Left forelimb (tissue), 1 donor: ENCODE data around the gene PI4KB.
"Not testable (repeated sequence)": the region's sequence is repeated elsewhere in the genome, so short reads cannot be mapped to it uniquely, and the experiment has no call there.

Source experiments
- DNase-seq: peaks from one replicate; pipeline ENCODE4 v3.0.0-alpha.2; 2018; ENCODE audit warnings: low spot score

The PI4KB gene

DNA sequence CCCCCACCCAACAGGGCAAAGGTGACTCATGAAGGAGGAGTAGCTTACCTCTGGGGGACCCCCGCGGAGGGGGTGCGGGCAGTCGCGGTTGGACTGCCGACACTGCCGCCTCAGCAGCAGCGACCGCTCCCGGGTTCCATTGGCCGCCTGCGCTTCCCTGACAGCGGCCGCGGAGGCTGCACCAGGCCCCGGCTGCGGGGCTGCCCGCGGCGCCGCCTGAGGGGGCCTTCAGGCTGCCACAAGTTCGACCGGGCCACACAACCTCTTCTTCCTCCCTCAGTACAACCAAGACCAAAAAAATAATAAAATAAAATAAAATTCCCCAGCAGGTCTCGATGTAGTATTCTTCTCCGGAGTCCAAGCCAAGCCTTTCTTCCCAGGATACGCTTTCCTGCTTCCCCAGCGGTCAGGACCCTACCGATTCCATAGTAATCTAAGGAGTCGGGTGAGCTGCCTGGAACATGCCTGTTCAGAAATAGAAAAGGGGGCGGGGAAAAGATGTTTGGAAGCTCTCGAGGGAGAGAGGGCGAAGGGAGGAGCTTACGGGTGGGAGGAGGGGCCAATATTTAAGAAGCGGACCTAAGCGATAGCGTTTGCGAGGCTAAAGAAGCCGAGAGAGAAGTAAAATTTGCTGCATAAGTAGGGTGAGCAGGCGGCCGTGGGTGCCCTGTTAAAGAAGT lies at the start of gene PI4KB:
Gene PI4KB (minus strand): TSS at position 194 of the 680 bp plus-strand sequence. CDS start 10,935 bp downstream, outside the sequence.
- peak; percentile 92 for DNase-seq

DNA sequence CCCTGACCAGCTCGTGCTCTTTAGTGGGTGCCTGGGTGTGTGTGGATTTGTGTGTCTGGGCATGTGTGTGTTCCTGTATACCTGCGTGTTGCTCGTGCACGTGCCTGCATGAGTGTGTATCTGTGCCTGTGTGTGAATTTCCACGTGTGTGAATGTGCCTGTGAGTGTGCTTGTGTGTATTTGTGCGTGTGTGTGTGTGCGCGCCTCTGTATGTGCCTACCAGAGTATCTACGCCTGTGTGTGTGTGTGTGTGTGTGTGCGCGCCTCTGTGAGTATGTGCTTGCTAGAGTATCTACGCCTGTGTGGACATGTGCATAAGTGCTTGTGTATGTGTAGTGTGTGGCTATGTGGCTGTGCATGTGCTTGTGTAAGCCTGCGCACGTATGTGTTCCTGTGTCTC lies 46.0 kb upstream of the PI4KB start:
- no peak for DNase-seq

GRCh38 chr1:151372058-151372934 lies 45.1 kb upstream of the PI4KB start, which contains the start of gene SELENBP1:
Gene SELENBP1 (minus strand): TSS chr1:151372705. CDS start chr1:151372641, 64 bp downstream.
- DNase-seq = peak; percentile 76

GRCh38 chr1:151371370-151372057 lies 44.3 kb upstream of the PI4KB start:
- no peak for DNase-seq

GRCh38 chr1:151370211-151370911 lies 43.1 kb upstream of the PI4KB start:
- DNase-seq = no peak

DNA sequence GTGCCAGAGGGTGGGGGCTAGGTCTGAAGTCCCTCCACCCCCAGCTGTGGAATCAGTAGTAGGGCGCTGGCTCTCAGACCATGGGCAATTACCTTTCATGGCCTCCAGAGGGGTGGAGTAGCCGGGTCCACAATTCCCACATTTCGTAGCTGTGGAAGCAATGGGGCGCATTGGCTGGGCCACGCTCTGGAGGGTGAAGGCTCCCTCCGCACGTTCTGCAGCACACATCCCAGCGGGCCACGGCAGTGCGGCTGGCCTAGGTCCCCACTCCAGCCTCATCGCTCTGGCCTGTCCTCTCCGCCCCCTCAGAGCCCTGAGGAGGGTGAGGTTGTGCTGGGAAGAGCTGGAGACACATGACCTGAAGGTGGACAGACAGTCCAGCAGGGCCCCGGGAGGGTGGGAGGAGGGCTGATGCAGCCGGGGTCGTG lies 42.4 kb upstream of the PI4KB start:
- no peak for DNase-seq

DNA sequence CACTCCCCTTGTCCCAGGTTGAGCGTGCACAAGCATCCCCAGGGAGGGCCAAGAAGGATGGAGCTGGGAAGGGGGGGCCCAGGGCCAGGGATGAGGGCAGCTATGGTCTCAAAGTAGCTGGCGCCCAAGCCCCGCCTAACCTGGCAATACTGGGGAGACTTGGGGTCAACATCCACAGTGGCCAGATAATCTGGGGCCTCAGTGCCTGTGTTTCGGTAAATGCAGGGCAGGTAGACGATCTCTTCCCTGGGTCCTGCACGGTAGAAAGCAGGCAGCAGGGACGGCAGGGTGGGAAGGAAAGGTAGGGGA lies 42.0 kb upstream of the PI4KB start:
- no peak for DNase-seq

GRCh38 chr1:151368393-151369301 lies 41.4 kb upstream of the PI4KB start:
- no peak for DNase-seq

DNA sequence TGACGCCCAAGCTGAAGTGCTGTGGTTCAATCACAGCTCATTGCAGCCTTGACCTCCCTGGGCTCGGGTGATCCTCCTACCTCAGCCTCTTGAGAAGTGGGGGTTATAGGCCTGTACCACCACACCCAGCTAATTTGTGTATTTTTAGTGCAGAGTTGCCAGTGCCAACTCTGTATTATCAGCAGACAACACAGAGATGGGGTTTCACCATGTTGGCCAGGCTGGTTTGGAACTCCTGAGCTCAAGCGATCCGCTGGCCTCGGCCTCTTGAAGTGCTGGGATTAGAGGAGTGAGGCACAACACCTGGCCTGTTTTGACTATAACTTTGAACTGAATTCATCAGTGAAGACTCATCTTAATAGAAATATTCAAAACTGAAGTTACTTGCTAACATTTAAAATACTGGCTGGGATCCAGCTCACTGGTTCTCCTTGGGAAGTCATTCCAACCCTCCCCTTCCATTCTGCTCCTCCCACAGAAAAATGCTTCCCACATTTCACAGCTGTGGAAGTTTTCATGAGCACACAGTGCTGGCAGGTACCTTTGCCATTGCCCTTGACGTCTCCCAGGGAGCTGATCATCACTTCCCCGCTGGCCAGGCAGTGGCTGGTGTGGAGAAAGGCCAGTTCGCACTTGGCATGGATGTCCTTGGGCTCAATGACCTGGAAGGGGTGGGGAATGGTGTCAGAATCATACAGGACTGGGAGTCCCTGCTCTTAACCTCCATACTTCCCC lies 40.6 kb upstream of the PI4KB start:
- no peak for DNase-seq

GRCh38 chr1:151364996-151365395 lies 37.8 kb upstream of the PI4KB start:
- DNase-seq = no peak

- no peak for DNase-seq
Measured at GRCh38 chr1:151362308-151363155, 35.3 kb upstream of the PI4KB start.

- no peak for DNase-seq
Measured at GRCh38 chr1:151361883-151362282, 34.7 kb upstream of the PI4KB start.

GRCh38 chr1:151356696-151357095 lies 29.5 kb upstream of the PI4KB start:
- DNase-seq = no peak

DNA sequence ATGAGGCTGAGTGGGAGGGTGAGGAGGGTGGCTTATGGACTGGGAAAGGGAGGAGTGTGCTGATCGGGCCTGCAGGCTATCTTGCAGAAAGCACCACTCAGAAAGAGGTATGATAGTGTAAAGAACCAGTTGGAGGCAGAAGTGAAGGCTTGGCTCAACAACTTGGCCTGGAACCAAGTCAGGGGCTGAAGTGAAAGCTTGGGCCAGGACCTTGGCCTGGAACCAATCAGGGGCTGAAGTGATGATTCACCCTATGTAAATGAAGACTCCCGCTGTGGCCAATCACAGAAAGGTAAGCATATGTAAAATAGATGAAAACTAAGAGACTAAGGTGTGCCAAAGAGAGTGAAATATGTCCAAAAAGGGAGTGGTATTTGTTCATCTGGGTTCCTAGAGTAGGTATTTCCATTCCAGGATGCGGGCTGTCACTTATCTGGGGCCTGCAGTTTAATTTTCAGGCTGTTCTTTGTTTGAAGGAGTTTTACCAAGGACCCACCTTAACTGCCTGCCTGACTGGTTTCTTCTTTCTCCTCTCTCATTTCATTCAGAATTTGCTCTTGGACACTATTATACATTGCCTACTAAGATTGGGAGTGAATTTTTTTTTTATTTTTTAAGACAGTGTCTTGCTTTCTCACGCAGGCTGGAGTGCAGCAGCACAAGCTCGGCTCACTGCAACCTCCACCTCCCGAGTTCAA lies 25.0 kb upstream of the PI4KB start:
- no peak for DNase-seq

DNA sequence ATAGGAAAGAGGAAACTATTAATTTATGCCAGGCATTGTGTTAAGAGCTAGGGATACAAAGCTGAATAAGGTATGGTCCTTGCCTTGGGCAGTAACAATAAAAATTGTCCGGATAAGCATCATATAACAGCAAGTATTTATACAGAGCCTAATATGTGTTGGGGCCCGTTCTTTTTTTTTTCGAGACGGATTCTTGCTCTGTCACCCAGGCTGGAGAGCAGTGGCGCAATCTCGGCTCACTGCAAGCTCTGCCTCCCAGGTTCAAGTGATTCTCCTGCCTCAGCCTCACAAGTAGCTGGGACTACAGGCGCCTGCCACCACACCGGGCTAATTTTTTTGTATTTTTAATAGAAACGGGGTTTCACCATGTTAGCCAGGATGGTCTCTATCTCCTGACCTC lies 23.1 kb upstream of the PI4KB start:
- DNase-seq = not testable (repeated sequence)

GRCh38 chr1:151347523-151348246 lies 20.5 kb upstream of the PI4KB start:
- no peak for DNase-seq

GRCh38 chr1:151346769-151347522 lies 19.7 kb upstream of the PI4KB start, which contains the start of gene RFX5:
Gene RFX5 (minus strand): TSS chr1:151347252. CDS start chr1:151346320, 932 bp downstream.
- peak; percentile 94 for DNase-seq
